ENCODE data around the gene NDUFV2. TPM values are rescaled to one million over a fixed set of nuclear protein-coding genes. Genes with fewer than 3 reads are reported as not detected.

The NDUFV2 gene
- total RNA-seq, result 131 and 164 TPM in 2 replicates

GRCh38 chr18:9102508-9103375 is at the start of gene NDUFV2:
TSS of gene NDUFV2 (plus strand) at chr18:9102699. CDS start at chr18:9102744, 45 bp downstream.

GRCh38 chr18:9136315-9137155 is 34.0 kb downstream of the NDUFV2 start, which contains the start of gene ANKRD12:
TSS of gene ANKRD12 (plus strand) at chr18:9136781. CDS start at chr18:9182433, 45,652 bp downstream.

Other genes with a start within 250 kb of the NDUFV2 start
- gene ANKRD12, start 34.1 kb downstream of the NDUFV2 start, total RNA-seq, result 44.8 and 56.9 TPM in 2 replicates
- gene TWSG1, start 232.1 kb downstream of the NDUFV2 start, total RNA-seq, result 182 and 191 TPM in 2 replicates